GM21529 (cell line): Measurements from ENCODE around the gene HP1BP3.
"Not testable (repeated sequence)": the region's sequence is repeated elsewhere in the genome, so short reads cannot be mapped to it uniquely, and the experiment has no call there.

ENCODE experiments used
- ATAC-seq: cut with Tn5 transposase; IDR thresholded peaks from one replicate; pipeline ENCODE4 v1.9.1; 2021; ENCODE audit not compliant: unreplicated experiment

The HP1BP3 gene

GRCh38 chr1:20728371-20729154, 58.5 kb downstream of the HP1BP3 start:
- no peak for ATAC-seq

GRCh38 chr1:20727746-20728316, 59.3 kb downstream of the HP1BP3 start:
- no peak for ATAC-seq

- no peak for ATAC-seq
Observed at GRCh38 chr1:20726932-20727745, 60.0 kb downstream of the HP1BP3 start.

- no peak for ATAC-seq
Observed at GRCh38 chr1:20726118-20726911, 60.8 kb downstream of the HP1BP3 start.

GRCh38 chr1:20725189-20726117, 61.7 kb downstream of the HP1BP3 start:
- no peak for ATAC-seq

- ATAC-seq = no peak
Observed at GRCh38 chr1:20724364-20725188, 62.5 kb downstream of the HP1BP3 start.

GRCh38 chr1:20723537-20724363, 63.4 kb downstream of the HP1BP3 start:
- ATAC-seq = no peak

- ATAC-seq = no peak
Observed at GRCh38 chr1:20723159-20723536, 64.0 kb downstream of the HP1BP3 start.

GRCh38 chr1:20721117-20722061, 65.7 kb downstream of the HP1BP3 start:
- no peak for ATAC-seq

GRCh38 chr1:20720631-20721091, 66.4 kb downstream of the HP1BP3 start:
- no peak for ATAC-seq

- no peak for ATAC-seq
Observed at GRCh38 chr1:20719871-20720620, 67.1 kb downstream of the HP1BP3 start.

GRCh38 chr1:20719261-20719660, 67.8 kb downstream of the HP1BP3 start:
- ATAC-seq = no peak

GRCh38 chr1:20718343-20718882, 68.7 kb downstream of the HP1BP3 start:
- ATAC-seq = not testable (repeated sequence)

- ATAC-seq = no peak
Observed at GRCh38 chr1:20717452-20718342, 69.4 kb downstream of the HP1BP3 start, which contains the start of gene KIF17. TSS of gene KIF17 (minus strand) at chr1:20718007. CDS start at chr1:20717706, 301 bp downstream.

GRCh38 chr1:20716232-20716631, 70.9 kb downstream of the HP1BP3 start:
- no peak for ATAC-seq
